GDM1 (cell line): ENCODE results near the gene PPP1R37.
"Not testable (repeated sequence)": the region's sequence is repeated elsewhere in the genome, so short reads cannot be mapped to it uniquely, and the experiment has no call there.

Experiments
- DNase-seq: peaks from one replicate; lab custom pipeline; 2025; lab: John Stamatoyannopoulos, UW

PPP1R37 gene

DNA sequence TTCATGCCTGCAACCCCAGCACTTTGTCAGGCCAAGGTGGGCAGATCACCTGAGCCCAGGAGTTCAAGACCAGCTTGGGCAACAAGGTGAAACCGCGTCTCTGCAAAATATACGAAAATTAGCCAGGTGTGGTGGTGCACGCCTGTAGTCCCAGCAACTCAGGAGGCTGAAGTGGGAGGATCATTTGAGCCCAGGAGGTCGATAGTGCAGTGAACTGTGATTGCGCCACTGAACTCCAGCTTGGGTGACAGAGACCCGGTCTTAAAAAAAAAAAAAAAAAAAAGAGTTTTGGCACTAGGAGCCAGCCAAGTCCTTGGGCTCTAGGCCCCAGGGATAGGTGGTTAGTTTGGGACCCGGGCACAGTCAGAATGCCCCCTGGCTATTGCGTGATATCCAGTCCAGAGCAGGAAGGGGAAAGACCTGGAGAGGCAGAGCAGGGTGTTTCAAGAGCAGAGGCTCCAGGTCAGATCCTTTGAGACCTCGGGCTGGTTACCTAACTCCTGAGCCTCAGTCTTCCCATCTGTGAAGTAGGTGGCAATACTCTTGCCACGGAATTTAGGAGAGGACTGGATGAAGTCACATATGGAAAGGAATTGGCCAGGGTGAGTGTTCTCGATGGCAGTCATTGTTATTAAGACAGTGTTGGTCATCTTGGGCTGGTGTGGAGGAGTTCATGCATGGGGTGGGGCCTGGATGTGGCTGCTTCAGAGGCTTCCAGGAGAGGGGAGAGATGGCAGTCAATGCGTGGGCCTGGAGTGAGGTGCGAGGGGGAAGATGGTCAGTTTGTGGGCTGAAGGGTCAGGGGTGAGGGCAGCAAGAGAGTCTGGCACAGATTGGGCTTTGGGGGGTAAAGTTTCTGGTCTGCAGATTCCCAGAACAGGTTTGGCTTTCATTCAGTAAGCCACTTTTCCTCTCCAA, 2.8 kb downstream of the PPP1R37 start:
- DNase-seq: no peak

DNA sequence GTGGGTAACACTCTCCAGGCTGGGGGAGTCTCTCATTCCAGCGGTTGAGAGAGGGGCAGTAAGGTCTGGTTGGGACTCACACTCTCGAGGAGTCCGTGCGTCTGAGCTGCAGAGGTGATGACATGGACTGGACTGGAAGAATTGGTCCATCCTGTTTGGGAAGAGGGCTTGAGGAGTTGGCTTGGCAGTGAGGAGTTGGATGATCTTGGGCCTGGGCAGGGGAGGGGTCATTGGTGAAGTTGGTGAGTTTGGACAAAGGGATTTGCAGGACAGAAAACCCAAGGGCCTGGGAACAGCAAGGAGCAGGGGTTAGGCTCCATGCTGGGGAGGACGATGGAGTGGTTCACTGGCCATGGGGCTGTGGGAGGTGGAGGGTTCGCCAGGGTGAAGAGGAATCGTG, 3.7 kb downstream of the PPP1R37 start:
- no peak for DNase-seq

DNA sequence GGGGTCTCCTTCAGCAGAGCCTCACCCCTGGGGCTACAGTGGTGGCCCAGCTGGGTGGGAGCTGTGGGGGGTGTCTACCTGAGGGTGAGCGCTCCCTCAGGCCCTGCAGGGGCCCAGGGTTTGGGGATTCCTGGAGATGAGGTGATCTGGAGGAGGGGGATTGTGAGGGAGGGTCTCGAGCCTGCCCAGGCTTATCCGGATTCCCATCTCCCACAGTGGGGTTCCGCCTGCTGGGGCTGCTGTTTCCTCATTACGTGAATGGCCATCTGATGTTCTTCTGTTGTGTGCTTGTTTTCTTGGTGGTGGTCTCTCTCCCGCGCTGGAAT, 4.4 kb downstream of the PPP1R37 start:
- DNase-seq: no peak

DNA sequence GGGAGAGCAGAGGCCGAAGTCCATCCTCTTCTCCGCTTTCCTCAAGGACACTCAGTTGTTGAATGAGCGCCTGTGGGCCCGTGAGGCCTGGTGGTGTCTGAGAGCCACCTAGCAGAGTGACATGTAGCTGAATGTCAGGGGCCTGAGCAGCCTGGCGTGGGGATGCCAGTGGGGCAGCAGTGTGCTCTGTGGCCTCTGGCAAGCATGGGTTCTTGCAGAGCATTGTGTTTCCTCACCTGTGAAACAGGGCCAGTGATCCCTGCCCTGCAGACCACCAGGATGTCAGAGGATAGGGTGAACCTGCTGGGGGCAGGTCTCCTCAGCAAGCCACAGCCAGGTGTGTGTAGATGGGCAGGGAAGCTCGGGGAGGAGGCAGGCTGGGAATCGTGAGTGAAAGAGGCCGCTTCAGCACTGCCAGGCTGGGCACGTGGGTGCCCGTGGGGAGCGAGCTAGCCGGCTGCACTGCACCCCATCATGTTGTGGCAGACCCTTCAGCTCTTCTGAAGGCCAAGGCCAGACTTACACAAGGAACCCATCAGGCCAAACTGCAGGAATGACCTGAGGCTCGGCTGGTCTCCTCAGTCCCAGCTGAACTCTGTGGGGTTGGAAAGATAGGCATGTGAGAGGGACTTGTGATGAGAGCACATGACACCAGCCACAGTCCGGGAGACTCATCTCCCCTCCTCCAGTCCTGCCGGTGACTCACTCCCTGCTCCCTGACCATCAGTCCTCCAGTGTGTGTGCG, 5.0 kb downstream of the PPP1R37 start:
- DNase-seq: no peak

DNA sequence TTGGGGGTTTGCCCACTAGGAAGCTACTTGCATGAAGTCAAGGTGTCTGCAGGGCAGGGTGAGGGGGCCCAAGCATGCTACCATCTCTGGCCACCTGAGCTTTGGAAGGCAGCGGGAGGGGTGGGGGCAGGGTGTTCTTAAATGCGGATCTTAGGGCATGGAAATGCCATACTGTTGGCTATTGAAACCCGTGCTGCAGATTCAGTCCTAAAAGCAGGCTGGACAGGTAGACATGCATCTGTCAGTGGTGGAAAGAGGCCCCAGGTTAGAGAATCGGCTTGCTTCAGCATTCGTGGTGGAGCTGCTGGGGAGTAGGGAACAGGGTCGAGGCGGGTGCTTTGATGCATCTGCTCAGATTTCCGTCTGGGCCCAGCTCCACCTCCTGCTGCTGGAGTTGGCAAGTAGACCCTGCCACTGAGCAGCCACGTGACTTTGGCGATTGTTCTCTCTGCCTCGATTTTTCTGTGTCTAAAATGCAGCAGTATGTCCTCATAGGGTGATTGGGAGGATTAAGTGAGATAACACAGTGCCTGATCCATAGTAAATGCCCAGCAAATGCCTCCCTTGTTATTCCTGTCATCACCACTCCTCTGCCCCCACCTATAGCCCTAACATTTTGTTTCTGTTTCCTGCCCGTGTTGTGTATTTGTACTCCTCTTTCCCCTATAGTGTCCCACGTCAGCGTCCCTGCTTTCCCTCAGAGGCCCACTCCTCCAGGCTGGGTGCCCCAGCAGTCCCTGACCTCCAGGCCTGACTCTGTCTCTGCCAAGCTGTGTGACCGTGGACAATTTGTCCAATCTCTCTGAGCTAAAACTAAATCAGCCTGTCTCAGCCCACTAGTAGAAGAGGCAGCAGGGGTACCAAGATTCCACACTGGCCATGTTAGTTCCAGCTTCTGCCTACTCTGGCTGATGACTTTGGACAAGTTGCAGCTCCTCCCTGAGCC, 5.8 kb downstream of the PPP1R37 start:
- DNase-seq: no peak

DNA sequence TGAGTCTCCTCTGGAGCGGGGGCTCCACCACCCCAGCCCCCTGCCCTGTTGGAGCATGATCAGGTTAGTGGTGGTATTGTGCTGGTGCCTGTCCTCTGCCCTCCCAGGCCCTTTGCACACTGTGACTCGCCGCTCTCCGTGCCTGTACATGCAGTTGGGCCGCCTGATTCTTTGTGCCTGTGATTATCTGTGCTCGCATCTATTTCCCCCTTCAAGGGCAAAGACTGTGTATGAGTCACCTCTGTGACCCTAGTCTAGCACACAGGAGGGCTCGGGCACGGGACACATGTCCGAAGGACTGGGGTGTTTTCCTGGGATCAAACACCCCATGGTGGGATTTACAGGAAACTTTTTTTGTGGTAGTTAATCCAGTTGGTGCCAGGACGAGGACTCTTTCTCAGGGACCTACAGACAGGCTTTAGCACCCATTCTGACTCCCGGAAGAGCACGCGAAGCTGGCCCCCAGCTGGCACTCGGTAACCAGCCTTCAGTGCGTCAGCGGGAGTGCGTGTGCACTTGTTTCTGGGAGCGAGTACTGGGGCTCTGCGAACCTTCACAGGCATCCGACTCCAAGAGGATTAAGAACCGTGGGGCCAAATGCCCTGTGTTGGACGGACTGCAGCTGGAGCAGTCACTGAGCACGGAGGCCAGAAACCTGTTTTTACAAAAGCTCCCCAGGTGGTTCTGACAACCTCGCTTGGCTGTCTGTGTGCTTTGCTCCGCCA, 6.7 kb downstream of the PPP1R37 start:
- DNase-seq: no peak

DNA sequence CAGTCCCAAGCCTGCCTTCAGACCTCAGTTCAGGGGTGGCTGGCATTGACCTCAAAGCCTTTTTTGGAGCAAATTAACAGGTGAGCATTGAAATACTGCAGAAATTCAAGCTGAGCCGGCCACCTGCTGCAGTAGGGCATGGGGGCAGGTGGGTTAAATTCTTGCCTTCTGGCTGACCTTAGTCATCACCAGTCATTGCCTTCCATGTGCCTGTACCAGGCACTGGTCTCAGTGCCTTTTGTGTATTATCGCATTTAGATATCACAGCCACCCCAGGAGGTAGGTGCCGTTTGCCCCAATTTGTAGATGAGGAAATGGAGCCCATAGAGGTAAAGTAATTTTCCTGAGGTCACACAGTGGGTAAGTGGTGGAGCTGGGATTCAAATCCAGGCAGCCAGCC, 7.2 kb downstream of the PPP1R37 start:
- DNase-seq: no peak

DNA sequence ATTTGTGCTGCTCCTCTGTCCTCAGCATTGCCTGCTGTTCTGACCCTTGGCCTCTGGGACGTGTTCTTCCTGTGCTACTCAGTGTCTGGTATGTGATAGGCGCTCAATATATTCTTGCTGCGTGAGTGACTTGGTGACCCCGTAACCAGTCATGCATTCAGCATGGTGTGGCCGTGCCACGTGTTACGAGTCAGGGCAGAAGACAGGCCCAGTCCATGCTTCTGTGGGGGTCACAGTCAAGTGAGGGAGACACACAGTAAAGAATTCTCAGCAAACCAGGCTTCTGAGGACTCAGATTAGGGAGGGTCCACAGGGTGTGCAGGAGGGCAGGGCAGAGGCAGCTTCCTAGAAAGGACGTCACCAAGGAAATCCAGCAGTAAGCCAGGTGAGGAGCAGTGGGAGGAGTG, 7.9 kb downstream of the PPP1R37 start:
- no peak for DNase-seq

DNA sequence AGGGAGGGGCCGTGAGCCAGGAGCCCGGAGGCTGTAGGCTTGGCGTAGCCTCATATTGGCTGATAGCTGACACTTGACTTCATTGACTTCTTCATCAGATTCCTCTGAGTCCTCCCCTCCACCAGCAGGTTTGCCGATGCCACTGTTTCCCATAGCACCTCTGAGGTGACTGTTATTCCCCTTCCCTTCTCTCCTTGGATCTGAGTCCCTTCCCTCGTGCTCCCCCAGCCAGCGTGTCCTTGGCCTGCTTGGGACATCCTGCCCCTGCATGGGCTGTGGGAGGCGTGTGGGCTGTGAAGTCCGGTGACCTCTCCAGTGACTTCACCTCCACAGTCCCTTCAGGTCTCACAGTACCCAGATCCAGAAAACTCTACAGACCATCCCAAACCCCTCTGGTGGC, 8.8 kb downstream of the PPP1R37 start:
- DNase-seq: no peak

DNA sequence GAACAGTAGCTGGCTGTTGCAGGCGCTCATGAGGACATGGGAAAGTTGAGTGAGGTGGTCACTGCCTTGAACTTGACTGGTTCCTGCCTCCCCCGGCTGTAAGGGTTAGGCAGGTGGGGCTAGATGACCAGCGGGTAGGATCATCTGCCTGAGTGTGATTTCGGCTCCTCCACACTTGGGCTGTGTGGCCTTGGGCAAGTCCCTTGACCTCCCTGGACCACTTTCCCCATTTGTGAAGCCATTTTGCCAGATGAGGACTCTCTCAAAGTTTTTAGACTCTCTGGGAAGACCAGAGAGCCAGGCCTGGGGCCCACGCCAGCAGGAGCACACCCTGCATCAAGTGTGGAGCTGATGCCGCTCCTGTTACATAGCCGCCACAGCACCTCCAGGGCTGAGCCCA, 9.5 kb downstream of the PPP1R37 start:
- no peak for DNase-seq

DNA sequence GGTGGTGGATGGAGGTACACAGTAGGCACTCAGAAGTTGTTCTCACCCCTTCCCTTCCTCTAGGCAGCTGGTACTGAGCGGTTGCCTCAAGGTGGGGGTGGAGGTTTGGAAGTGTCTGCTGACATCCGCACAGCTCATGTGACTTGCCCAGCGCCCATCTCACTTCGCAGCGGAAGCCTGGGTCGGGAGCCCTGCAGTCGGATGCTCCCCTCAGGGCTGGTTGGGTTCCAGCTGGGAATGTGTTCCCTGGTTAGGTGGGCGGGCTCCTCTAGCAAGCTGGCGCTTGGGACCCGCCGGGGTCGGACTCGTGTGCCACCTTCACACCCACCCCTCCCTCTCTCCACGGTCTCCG, 10.2 kb downstream of the PPP1R37 start:
- DNase-seq: no peak

DNA sequence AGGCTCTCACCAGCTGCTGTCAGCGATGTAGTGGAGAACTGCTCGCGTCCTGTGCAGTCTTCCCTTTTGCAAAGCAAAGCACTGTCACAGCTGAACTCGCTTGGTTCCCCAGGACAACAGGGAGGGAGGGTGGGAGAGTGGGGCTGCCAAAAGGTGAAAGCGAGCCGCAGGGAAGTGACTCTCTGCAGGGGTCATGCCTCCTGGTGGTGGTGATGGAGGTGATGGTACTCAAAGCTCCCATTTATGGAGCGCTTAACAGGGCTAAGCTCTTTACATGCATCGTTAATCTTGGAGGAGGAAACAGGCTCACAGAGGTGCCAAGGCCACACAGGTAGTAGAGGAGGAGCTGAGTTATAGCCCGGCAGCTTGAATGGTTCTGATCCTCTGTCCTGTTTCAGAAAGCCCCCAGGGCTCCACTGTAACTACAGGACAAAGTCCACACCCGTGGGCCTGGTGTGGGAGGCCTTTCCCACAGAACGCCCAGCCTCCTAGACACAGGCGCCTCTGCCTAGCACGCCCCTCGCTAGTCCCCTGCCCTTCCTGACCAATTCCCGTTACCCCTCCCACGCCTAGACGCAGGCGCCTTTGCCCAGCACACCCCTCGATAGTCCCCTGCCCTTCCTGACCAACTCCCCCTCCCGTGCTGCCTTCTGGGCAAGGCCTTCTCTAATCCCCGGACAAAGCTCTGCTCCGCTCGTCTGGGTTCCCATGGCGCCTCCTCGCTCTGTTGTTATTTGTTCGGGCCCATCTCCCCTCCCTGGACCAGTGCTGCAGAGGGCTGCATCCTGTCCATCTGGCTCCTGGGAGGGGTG, 10.7 kb downstream of the PPP1R37 start:
- no peak for DNase-seq

DNA sequence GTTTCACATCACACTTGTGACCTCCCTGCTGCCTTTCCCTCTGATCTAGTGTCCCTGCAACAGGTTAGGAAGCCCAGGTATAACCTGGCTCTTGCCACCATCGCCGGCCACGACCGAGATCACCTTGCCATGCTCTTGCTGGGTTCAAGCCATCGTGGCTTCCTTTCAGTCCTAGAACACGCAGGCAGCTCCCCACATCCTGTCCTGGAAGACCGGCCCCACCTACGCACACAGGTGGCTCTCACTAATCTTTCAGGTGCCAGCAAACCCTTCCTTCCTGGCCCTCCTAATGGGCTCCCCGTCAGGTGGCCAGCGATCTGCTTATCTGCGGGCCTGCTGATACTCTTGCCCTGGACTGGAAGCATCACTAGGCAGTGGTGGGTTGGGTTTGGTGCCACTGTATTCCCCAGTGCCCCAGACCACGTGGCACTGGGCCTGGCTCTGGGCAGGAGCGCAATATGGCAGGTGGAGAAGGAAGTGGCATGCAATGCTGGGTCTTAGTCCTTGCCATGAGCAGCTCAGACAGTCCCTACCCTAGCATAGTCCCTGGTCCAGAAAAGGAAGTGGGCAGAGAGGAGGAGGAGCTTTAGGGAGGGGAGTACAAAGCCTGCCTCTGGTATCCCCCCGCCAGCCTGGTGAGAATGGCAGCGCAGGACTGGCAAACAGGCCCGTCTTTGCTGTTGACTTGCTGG, 11.8 kb downstream of the PPP1R37 start:
- DNase-seq: no peak

DNA sequence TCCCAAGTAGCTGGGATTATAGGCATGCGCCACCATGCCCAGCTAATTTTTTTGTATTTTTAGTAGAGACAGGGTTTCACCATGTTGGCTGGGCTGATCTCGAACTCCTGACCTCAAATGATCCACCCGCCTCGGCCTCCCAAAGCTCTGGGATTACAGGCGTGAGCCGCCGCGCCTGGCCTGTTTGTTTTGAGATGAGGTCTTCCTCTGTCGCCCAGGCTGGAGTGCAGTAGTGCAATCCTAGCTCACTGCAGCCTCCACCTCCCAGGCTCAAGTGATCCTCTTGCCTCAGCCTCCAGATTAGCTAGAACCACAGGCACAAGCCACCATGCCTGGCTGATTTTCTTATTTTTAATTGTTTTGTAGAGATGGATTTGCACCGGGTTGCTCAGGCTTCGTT, 13.4 kb downstream of the PPP1R37 start:
- DNase-seq: not testable (repeated sequence)

DNA sequence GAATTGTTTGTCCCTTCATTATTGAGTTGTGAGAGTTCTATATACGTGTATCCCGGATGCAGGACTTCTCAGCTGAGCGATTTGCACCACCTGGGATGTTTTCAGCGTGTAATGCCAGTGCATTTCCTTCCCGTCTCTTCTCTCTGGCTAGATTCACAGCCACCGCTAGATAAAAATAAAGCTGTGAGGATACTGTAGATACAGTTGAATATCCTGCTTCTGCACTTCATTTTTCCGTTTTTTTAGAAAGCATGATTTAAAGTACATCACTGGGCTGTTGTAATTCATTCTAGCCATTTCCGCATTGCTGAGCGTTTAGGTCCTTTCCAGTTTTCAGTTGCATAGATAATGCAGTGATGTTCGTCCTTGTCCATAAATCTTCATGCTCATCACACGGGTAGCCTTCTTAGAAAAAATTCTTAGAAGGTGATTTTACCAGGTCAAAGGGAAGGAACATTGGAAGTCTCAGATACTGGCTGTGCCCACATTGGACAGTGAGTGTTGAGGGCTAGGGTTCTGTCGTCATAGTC, 14.7 kb downstream of the PPP1R37 start:
- no peak for DNase-seq

DNA sequence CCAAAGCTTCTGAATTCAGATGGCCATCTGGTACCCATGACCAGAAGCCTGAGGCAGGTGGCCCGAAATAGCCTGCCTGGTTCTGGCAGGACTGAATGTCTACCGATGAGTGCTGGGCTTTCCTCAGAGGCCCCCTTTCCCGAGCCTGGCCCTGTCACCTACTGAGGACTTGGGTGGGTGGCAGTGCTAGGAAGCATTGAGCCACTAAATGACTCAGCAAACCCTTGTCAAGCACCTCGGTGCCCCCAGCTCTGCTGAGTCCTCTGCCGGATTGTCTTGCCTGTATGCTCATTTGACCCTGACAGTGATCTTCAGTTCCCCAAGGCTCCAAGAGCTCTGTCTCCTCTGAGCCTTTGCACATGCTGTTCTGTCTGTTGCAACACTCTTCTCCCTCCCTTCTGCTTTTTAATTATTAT, 17.9 kb downstream of the PPP1R37 start:
- DNase-seq: no peak

DNA sequence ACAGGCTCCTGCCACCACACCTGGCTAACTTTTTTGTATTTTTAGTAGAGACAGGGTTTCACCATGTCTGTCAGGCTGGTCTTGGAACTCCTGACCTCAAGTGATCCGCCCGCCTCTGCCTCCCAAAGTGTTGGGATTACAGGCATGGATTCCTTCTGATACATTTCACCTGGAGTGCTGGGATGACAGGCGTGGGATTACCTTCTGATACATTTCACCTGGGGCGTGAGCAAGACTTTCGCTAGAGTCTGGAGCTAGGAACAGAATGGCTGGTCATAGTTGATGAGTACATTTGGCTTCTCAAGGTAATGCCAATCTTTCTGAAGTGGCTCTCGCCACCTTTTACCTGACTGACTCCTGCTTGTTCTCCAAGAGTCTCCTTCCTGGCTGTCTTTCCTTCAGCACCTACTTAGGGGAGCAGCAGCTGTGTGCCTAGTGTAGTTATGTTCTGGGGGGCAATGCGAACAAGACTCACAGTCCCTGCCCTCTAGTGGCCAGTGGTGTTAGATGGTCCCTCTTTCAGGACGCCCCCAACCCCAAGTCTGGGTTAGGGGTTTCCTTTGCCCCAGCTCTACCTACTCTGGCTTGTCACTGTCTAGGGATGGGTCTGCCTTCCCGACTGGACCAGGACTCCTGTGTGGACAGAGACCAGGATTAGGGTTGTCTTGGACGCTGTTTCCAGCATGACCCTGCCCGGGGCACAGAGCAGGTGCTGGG, 19.3 kb downstream of the PPP1R37 start:
- no peak for DNase-seq

DNA sequence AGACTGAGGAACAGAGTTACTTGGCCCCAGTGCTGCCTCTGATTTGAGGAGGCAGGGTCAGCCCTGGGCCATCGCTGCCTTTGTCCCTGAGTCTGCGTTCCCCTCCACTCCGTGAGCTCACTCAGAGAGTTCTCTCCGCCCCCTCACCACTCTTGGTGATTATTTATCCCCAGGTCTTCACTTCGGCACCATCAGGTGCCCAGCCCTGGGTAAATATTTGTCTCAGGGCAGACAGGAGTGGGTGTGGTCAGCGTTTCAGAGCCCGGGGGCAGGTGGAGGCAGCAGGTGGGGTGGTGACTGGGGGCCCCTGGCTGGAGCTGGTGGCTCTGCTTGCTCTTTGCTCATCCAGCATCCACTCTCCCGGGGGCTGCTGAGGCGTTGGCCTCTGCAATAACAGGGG, 20.6 kb downstream of the PPP1R37 start:
- DNase-seq: no peak

DNA sequence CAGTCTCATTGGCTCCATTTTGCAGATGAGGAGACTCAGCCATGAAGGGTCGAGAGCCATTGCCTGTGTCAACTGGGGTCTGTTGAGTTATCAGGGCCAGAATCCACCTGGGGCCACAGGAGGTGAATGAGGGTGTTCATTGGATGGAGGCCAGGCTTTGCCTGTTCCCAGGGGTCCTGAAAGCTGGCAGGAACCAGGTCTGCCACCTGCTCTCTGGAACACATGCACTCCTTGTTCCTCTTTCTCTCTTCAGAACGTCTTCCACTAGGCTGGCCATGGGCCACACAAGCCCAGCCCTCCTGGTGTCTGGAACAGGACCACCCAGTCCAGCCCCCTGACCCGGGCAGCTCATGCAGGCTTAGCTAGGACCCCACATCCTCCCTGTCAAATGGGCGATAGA, 21.1 kb downstream of the PPP1R37 start:
- no peak for DNase-seq
